D721Med (cell line): Measurements from ENCODE around the gene TIMM44.
A peak's percentile ranks its signal among the peaks of the same experiment; 100 is the strongest.

ENCODE experiments used
- DNase-seq: peaks from one replicate; pipeline ENCODE4 v3.0.0; 2011; ENCODE audit warnings: low spot score; ENCODE audit not compliant: insufficient read length
- FAIRE-seq: peaks from 2 replicates; lab custom pipeline; 2011; peaks lifted over from hg19 to GRCh38; lab: Jason Lieb, UNC
- CTCF ChIP-seq: IDR thresholded peaks from 2 replicates; pipeline ENCODE4 v1.5.1; 2012; ENCODE audit warnings: mild to moderate bottlenecking, control low read depth; ENCODE audit not compliant: insufficient read depth; ENCODE audit errors: missing control alignments

TIMM44 gene

DNA sequence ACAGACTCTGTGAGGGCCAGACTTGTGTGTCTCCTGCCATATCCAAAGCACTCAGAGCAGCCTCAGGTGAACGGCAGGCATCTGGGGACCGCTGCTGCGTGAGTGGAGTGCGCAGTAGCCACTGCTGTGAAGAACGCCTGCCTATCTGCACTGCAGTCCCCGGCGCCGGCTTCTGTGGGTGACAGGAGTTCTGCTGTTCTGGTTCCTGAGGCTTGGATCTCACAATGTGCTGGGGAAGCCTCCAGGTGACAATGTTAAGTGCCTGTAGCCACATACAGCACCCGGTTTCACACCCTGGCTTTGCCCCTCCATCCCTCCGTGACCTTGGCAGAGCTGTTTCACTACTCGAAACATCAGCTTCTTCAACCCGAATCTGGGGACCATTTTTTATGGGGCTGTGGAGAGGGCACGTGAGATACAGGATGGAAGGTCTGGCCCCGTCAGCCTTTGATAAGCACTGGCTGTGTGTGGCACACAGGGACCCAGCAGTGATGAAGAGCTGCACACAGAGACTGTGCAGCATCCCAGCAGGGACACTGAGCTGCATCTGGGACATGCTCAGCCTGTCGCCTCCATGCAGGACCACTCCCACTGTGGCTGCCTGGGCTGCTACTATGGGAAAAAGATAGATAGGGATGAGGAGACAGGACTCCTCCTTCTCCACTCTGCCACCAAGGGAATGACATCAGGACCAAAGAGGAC, 33.7 kb upstream of the TIMM44 start:
- TF ChIP-seq CTCF, result no peak
- FAIRE-seq, result no peak
- no peak for DNase-seq

DNA sequence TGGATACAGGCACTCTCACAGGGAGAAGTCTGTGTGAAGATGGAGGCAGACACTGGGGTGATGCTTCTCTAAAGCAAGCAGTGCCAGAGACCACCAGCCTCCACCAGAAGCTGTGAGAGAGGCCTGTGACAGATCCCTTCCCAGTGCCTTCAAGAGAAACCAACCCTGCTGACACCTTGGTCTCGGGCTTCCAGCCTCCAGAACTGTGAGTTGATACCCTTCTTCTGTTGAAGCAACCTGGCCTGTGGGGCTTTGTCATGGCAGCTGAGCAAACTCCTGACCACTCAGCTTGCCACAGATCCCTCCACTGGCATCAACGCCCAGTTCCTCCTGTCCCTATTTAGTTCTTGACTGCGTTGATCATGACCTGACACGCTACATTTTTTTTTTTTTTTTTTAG, 33.0 kb upstream of the TIMM44 start:
- no peak for TF ChIP-seq CTCF
- DNase-seq (no peak), FAIRE-seq (no peak)

- DNase-seq (no peak), FAIRE-seq (no peak)
- no peak for TF ChIP-seq CTCF
Measured at GRCh38 chr19:7975037-7975436, 31.6 kb upstream of the TIMM44 start.

DNA sequence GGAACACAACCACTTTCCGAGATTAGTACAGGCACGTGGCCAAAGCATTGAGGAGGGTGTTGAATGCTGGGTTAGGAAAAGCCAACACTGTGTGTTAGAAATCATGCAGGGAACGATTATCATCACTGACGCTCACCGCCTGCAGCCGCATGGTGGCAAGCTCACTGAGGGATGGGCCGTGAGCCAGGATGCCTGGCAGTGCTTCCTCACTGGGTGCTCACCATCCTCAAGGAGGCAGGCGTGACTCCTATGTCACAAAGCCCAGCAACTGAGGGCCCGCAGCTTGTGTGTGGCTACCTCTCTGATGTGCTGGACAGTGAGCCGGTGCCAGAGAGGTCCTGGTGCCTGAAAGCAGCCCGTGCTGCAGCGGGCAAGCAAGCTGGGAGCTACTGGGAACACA, 30.4 kb upstream of the TIMM44 start:
- DNase-seq (no peak), FAIRE-seq (no peak)
- TF ChIP-seq CTCF, result no peak

GRCh38 chr19:7971553-7972520, 28.4 kb upstream of the TIMM44 start:
- DNase-seq, result no peak
- no peak for FAIRE-seq
- no peak for TF ChIP-seq CTCF

DNA sequence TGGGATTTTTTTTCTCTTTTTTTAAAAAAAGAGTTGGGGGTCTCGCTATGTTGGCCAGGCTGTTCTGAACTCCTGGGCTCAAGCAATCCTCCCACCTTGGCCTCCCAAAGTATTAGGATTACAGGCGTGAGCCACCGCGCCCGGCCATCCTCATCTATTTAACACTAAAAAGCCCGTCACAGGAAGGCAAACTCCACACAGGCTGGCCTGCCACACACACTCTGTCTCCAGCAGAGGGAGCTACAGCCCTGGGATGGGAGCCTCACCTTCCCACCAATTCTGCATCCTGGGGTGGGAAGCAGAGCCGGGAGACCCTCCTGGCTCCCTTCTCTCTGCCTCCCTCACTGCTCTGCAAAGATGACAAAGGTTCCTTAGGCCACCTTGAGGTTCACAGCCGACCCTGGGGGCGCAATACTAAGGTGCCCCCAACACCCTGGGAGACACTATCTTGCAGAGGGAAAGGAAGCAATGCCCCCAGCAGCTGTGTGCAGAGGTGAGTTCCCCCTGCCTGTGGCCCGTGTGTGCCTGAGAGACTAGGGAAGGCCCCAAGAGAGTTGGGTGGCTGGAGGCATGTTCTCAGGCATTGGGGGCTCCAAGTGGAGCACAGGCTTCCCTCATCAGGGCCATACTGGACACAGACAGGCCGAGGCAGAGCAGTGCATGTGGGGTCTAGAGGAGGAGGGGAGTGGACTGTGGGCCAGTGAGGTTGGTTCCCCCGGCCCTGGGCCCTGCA, 27.4 kb upstream of the TIMM44 start:
- FAIRE-seq, result no peak

More for the DNA sequence above, 27.4 kb upstream of the TIMM44 start:
- no peak for DNase-seq
- peak; percentile 62 for TF ChIP-seq CTCF
